Cardiac atrium fibroblast (primary cell): Measurements from ENCODE around the gene OR1D5. TPM values are rescaled to one million over a fixed set of nuclear protein-coding genes. Genes with fewer than 3 reads are reported as not detected.

Experiments
- total RNA-seq: library from RNA; depleted of rRNA; stranded (reverse); fragments of >200 nt; gene quantifications from 2 replicates; pipeline ENCODE4 v1.2.3, GENCODE V29; 2015

OR1D5 gene
- not detected in 2 replicates for total RNA-seq

GRCh38 chr17:3063507-3063906 is at the start of gene OR1D5:
TSS of gene OR1D5 (minus strand) at chr17:3063607. CDS start at chr17:3063607, 0 bp downstream.

GRCh38 chr17:3104322-3104721 is 40.9 kb upstream of the OR1D5 start, which contains the start of gene OR1D2:
TSS of gene OR1D2 (minus strand) at chr17:3104422. CDS start at chr17:3092996, 11,426 bp downstream.

Other genes with a start within 250 kb of the OR1D5 start
- not detected in 2 replicates for gene OR1D2, start 40.8 kb upstream of the OR1D5 start, total RNA-seq
- not detected in 2 replicates for gene OR1G1, start 63.9 kb upstream of the OR1D5 start, total RNA-seq
- gene OR1A2, start 133.9 kb upstream of the OR1D5 start, total RNA-seq = not detected in 2 replicates
- not detected in 2 replicates for gene OR1A1, start 144.1 kb upstream of the OR1D5 start, total RNA-seq
- gene OR3A1, start 234.8 kb upstream of the OR1D5 start, total RNA-seq = not detected in 2 replicates